NB4 (cell line): Measurements from ENCODE around the gene GLI3.

Source experiments
- CTCF ChIP-seq: IDR thresholded peaks from one replicate; pipeline ENCODE4 v1.5.1; 2012; ENCODE audit warnings: low read depth, low read length
- POLR2A ChIP-seq: IDR thresholded peaks from 2 replicates; pipeline ENCODE4 v1.6.1; 2011; ENCODE audit warnings: mild to moderate bottlenecking; ENCODE audit not compliant: insufficient read length; ENCODE audit errors: extremely low read depth

GRCh38 chr7:42128703-42129102 lies 108.3 kb downstream of the GLI3 start:
- TF ChIP-seq CTCF (peak; percentile 28), POLR2A (no peak)
